Effector memory CD4-positive, alpha-beta T cell (primary cell): ENCODE results near the gene SERINC3.

Experiments used
- DNase-seq, 3 donors: peaks; one replicate each; pipeline ENCODE4 v3.0.0-alpha.2; 2020
- H3K27ac ChIP-seq: 2 replicates; pipeline ENCODE4 v1.7.0; 2013; ENCODE audit warnings: mild to moderate bottlenecking, low read length, moderate library complexity; ENCODE audit not compliant: insufficient read depth, poor library complexity, severe bottlenecking
- H3K27me3 ChIP-seq: replicated peaks from 2 replicates; pipeline ENCODE4 v1.7.0; 2013; ENCODE audit warnings: mild to moderate bottlenecking, low read length; ENCODE audit not compliant: insufficient read depth, control insufficient read depth, poor library complexity, severe bottlenecking
- H3K36me3 ChIP-seq: 2 replicates; pipeline ENCODE4 v1.7.0; 2013; ENCODE audit warnings: mild to moderate bottlenecking, low read length, moderate library complexity; ENCODE audit not compliant: control insufficient read depth, insufficient read depth
- H3K4me1 ChIP-seq: 2 replicates; pipeline ENCODE4 v1.7.0; 2013; ENCODE audit warnings: low read length, mild to moderate bottlenecking; ENCODE audit not compliant: control insufficient read depth, insufficient read depth, poor library complexity, severe bottlenecking
- H3K4me3 ChIP-seq: 2 replicates; pipeline ENCODE4 v1.7.0; 2013; ENCODE audit warnings: low read length, low read depth, mild to moderate bottlenecking; ENCODE audit not compliant: insufficient read depth, poor library complexity, severe bottlenecking
- H3K9me3 ChIP-seq: 2 replicates; pipeline ENCODE4 v1.7.0; 2013; ENCODE audit warnings: mild to moderate bottlenecking, low read length, moderate library complexity; ENCODE audit not compliant: control insufficient read depth

SERINC3 gene

GRCh38 chr20:44520881-44521280 is 989 bp downstream of the SERINC3 start:
- Histone ChIP-seq H3K4me1 (peaks cover 35% of the 10 kb centered on the region), H3K4me3 (peak overlapping the region; percentile 93), H3K9me3 (no peaks in the 10 kb centered on the region), H3K27ac (peak overlapping the region; percentile 99), H3K36me3 (no peaks in the 10 kb centered on the region), H3K27me3 (no peaks in the 10 kb centered on the region)
- no peak for DNase-seq

- no peak overlapping the region for H3K4me3 ChIP-seq
- H3K9me3 ChIP-seq = no peaks in the 10 kb centered on the region
- H3K36me3 ChIP-seq = no peaks in the 10 kb centered on the region
- H3K27me3 ChIP-seq = no peaks in the 10 kb centered on the region
- no peak for DNase-seq
- H3K4me1 ChIP-seq = peaks cover 35% of the 10 kb centered on the region
- no peak overlapping the region for H3K27ac ChIP-seq
Measured at GRCh38 chr20:44518248-44518647, 3.6 kb downstream of the SERINC3 start.

GRCh38 chr20:44517454-44517853 is 4.4 kb downstream of the SERINC3 start:
- peaks cover 3% of the 10 kb centered on the region for H3K36me3 ChIP-seq
- no peaks in the 10 kb centered on the region for H3K27me3 ChIP-seq
- no peak for DNase-seq
- H3K4me1 ChIP-seq = peaks cover 34% of the 10 kb centered on the region
- no peak overlapping the region for H3K27ac ChIP-seq
- no peak overlapping the region for H3K4me3 ChIP-seq
- no peaks in the 10 kb centered on the region for H3K9me3 ChIP-seq

DNA sequence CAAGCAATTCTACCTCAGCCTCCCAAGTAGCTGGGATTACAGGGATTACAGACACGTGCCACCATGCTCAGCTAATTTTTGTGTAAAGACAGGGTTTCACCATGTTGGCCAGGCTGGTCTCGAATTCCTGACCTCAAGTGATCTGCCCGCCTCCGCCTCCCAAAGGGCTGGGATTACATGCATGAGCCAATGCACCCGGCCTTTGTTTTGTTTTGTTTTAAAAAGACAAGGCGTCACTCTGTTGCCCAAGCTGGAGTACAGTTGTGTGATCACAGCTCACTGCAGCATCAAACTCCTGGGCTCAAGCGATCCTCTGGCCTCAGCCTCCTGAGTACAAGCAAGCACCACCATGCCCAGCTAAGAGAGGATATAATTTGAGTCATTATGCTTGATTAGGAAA is 5.4 kb downstream of the SERINC3 start:
- Histone ChIP-seq H3K4me3 (no peak overlapping the region), H3K4me1 (peaks cover 31% of the 10 kb centered on the region), H3K9me3 (no peaks in the 10 kb centered on the region), H3K27ac (no peak overlapping the region), H3K36me3 (peaks cover 10% of the 10 kb centered on the region), H3K27me3 (no peaks in the 10 kb centered on the region)
- no peak for DNase-seq

DNA sequence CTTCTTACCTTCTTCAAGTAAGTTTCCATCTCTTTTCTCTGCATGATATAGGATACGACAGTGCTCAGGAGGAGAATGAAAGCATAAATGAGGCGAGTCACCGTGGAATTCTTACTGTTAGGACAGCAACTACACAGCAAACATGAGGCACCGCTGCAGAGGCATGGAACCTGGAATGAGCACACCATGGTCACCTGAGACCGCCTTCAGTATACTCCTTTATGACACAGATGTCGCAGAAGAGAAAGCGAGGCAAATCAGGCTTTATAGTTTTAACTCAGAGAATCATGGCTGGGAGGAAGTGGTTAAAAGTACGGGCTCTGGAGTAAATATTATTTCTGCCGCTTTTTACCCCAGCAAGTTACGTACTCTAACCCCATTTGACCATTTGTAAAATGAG is 8.0 kb downstream of the SERINC3 start:
- DNase-seq = no peak
- Histone ChIP-seq H3K9me3 (no peaks in the 10 kb centered on the region), H3K36me3 (peaks cover 34% of the 10 kb centered on the region), H3K4me1 (peaks cover 9% of the 10 kb centered on the region), H3K27me3 (no peaks in the 10 kb centered on the region), H3K4me3 (no peak overlapping the region), H3K27ac (no peak overlapping the region)

DNA sequence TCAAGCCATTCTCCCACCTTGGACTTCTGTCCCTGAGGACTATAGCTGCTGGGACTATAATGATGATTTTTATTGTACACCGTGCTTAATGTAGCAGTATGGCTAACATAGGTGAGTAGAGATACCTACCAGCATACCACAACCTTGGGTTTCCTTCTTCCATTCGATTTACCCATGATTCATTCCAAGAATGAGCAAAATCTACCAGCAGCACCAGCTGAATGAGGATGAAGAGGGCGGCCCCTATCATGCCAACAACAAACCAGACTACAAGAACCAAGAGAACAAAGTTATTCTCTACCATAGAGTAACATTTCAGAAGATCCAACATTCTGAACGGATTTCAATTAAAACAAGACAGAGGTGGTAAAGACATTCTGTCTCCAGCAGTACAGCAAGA is 12.1 kb downstream of the SERINC3 start:
- H3K4me3 ChIP-seq = no peak overlapping the region
- no peaks in the 10 kb centered on the region for H3K4me1 ChIP-seq
- H3K27ac ChIP-seq = no peak overlapping the region
- H3K27me3 ChIP-seq = no peaks in the 10 kb centered on the region
- no peak for DNase-seq
- H3K9me3 ChIP-seq = no peaks in the 10 kb centered on the region
- H3K36me3 ChIP-seq = peaks cover 65% of the 10 kb centered on the region

- peaks cover 88% of the 10 kb centered on the region for H3K36me3 ChIP-seq
- H3K27ac ChIP-seq = no peak overlapping the region
- no peaks in the 10 kb centered on the region for H3K4me1 ChIP-seq
- DNase-seq = no peak
- H3K9me3 ChIP-seq = no peaks in the 10 kb centered on the region
- no peaks in the 10 kb centered on the region for H3K27me3 ChIP-seq
- no peak overlapping the region for H3K4me3 ChIP-seq
Measured at GRCh38 chr20:44504402-44505307, 17.2 kb downstream of the SERINC3 start.

- H3K36me3 ChIP-seq = peaks cover 86% of the 10 kb centered on the region
- DNase-seq = no peak
- H3K9me3 ChIP-seq = no peaks in the 10 kb centered on the region
- no peaks in the 10 kb centered on the region for H3K27me3 ChIP-seq
- no peak overlapping the region for H3K27ac ChIP-seq
- H3K4me3 ChIP-seq = no peak overlapping the region
- H3K4me1 ChIP-seq = no peaks in the 10 kb centered on the region
Measured at GRCh38 chr20:44502968-44503367, 18.9 kb downstream of the SERINC3 start.

DNA sequence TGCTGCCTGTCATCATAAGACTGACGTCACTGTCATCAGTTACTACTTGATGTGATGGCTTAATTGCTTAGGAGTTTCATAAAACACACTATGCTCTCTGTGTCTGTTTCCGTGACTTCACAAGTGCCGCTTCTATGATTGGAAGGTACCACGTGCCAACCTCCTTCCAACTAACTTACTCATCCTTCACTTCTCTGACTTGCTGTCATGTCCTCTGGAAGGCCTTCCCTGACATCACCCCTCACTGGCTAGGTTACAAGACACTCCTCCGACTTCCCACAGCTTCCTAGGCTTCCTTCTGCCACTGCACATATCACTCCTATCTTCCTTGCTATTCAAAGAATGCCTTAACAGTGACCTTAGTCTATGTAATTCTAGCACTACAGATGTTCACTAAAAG is 20.4 kb downstream of the SERINC3 start:
- H3K4me1 ChIP-seq = no peaks in the 10 kb centered on the region
- no peaks in the 10 kb centered on the region for H3K9me3 ChIP-seq
- H3K4me3 ChIP-seq = no peak overlapping the region
- H3K27me3 ChIP-seq = no peaks in the 10 kb centered on the region
- DNase-seq = no peak
- H3K27ac ChIP-seq = no peak overlapping the region
- H3K36me3 ChIP-seq = peaks cover 83% of the 10 kb centered on the region

GRCh38 chr20:44500221-44500620 is 21.6 kb downstream of the SERINC3 start:
- no peak overlapping the region for H3K27ac ChIP-seq
- peaks cover 89% of the 10 kb centered on the region for H3K36me3 ChIP-seq
- no peaks in the 10 kb centered on the region for H3K9me3 ChIP-seq
- no peaks in the 10 kb centered on the region for H3K27me3 ChIP-seq
- no peak for DNase-seq
- no peak overlapping the region for H3K4me3 ChIP-seq
- H3K4me1 ChIP-seq = no peaks in the 10 kb centered on the region
